ENCODE results near the gene CPOX. TPM values are rescaled to one million over a fixed set of nuclear protein-coding genes. Genes with fewer than 3 reads are reported as not detected.
"Not testable (repeated sequence)": the region's sequence is repeated elsewhere in the genome, so short reads cannot be mapped to it uniquely, and the experiment has no call there.

The CPOX gene
- polyA plus RNA-seq, 5 donors = 26.1 to 32.6 (median 30.1) TPM

GRCh38 chr3:98564282-98565005 is 29.0 kb downstream of the CPOX start:
- no peak for DNase-seq

GRCh38 chr3:98563661-98564281 is 29.6 kb downstream of the CPOX start:
- DNase-seq = no peak

- no peak for DNase-seq
Measured at GRCh38 chr3:98561727-98562521, 31.5 kb downstream of the CPOX start.

GRCh38 chr3:98560911-98561310 is 32.5 kb downstream of the CPOX start:
- no peak for DNase-seq

- DNase-seq = not testable (repeated sequence)
Measured at GRCh38 chr3:98559769-98560168, 33.6 kb downstream of the CPOX start.

- DNase-seq = no peak
Measured at GRCh38 chr3:98558100-98558827, 35.1 kb downstream of the CPOX start.

- no peak for DNase-seq
Measured at GRCh38 chr3:98557324-98558010, 35.9 kb downstream of the CPOX start.

GRCh38 chr3:98556164-98557130 is 37.0 kb downstream of the CPOX start:
- DNase-seq = no peak

- DNase-seq = no peak
Measured at GRCh38 chr3:98555025-98555379, 38.4 kb downstream of the CPOX start.

- DNase-seq = no peak
Measured at GRCh38 chr3:98554580-98554979, 38.8 kb downstream of the CPOX start.

- no peak for DNase-seq
Measured at GRCh38 chr3:98553753-98554152, 39.7 kb downstream of the CPOX start.

GRCh38 chr3:98553021-98553563 is 40.3 kb downstream of the CPOX start:
- no peak for DNase-seq

GRCh38 chr3:98552232-98553020 is 41.0 kb downstream of the CPOX start:
- no peak for DNase-seq

- DNase-seq = no peak
Measured at GRCh38 chr3:98551754-98552153, 41.7 kb downstream of the CPOX start.

- no peak for DNase-seq
Measured at GRCh38 chr3:98551236-98551635, 42.2 kb downstream of the CPOX start.

GRCh38 chr3:98550833-98551232 is 42.6 kb downstream of the CPOX start:
- DNase-seq = no peak

- no peak for DNase-seq
Measured at GRCh38 chr3:98548544-98548943, 44.9 kb downstream of the CPOX start.

- no peak for DNase-seq
Measured at GRCh38 chr3:98545940-98546339, 47.5 kb downstream of the CPOX start.

GRCh38 chr3:98542623-98543022 is 50.8 kb downstream of the CPOX start:
- DNase-seq = no peak

Measured in right lung (tissue), 5 donors.